Endothelial cell of umbilical vein (primary cell): ENCODE results near the gene DMTF1. TPM values are rescaled to one million over a fixed set of nuclear protein-coding genes. Genes with fewer than 3 reads are reported as not detected.

Experiments
- BruUV-seq: library from RNA; stranded (reverse); fragments of 400-500 nt; replicated peaks from 2 replicates; lab custom pipeline; 2021; lab: Mats Ljungman, UMichigan
- CTCF ChIA-PET: fragments of 300-600, 350-600 bp; sonication (Branson Sonifier 250); formaldehyde crosslinking; loops from one replicate; lab custom pipeline; 2021; ENCODE audit warnings: antibody characterized with exemption, inconsistent platforms; lab: Charles Lee
- POLR2A ChIA-PET: fragments of 300-600, 350-600 bp; sonication (Branson Sonifier 250); formaldehyde crosslinking; loops from one replicate; lab custom pipeline; 2021; ENCODE audit warnings: antibody characterized with exemption, inconsistent platforms; lab: Charles Lee
- DNase-seq: peaks from one replicate; pipeline ENCODE4 v3.0.0-alpha.2; 2011; ENCODE audit warnings: low read depth, low spot score
- FAIRE-seq: peaks from 2 replicates; lab custom pipeline; 2011; peaks lifted over from hg19 to GRCh38; lab: Jason Lieb, UNC
- H2AFZ ChIP-seq: 2 replicates; pipeline ENCODE4 v1.6.0; 2012; ENCODE audit warnings: low read depth, low read length, control low read depth, inconsistent platforms
- H3K27ac ChIP-seq: 2 replicates; pipeline ENCODE4 v1.5.1; 2011; ENCODE audit warnings: low read depth, mild to moderate bottlenecking, control low read depth, low read length, moderate library complexity; ENCODE audit not compliant: insufficient read depth
- H3K27me3 ChIP-seq, 2 experiments: 2 replicates each; pipeline versions ENCODE4 v1.6.0 to v1.6.1; 2011; ENCODE audit warnings: low read length in 2 of 2, mixed read lengths in 1 of 2; ENCODE audit not compliant: control insufficient read depth in 2 of 2, insufficient read depth in 2 of 2
- H3K36me3 ChIP-seq, 2 experiments: 2 replicates in 1 of 2; 3 replicates in 1 of 2; pipeline ENCODE4 v1.5.1; 2011; ENCODE audit warnings: low read length in 2 of 2, mild to moderate bottlenecking in 1 of 2, moderate library complexity in 1 of 2; ENCODE audit not compliant: control insufficient read depth in 2 of 2, insufficient read depth in 2 of 2; ENCODE audit errors: extremely low read depth in 1 of 2
- H3K4me1 ChIP-seq: 3 replicates; pipeline ENCODE4 v1.5.1; 2011; ENCODE audit warnings: mild to moderate bottlenecking, low read length; ENCODE audit not compliant: control insufficient read depth, insufficient read depth; ENCODE audit errors: extremely low read depth
- H3K4me2 ChIP-seq: 2 replicates; pipeline ENCODE4 v1.6.1; 2011; ENCODE audit warnings: low read length, control low read depth, mixed read lengths; ENCODE audit not compliant: insufficient read depth
- H3K4me3 ChIP-seq, 3 experiments: fragments of 200-600 bp in 1 of 3; sonication (generic), shearing (Covaris generic) in 1 of 3; replicated peaks in 1 of 3; 2 replicates each; pipeline ENCODE4 v1.5.1; 2011 to 2016; ENCODE audit warnings: control low read depth in 3 of 3, low read length in 3 of 3, mild to moderate bottlenecking in 2 of 3, inconsistent platforms in 1 of 3, low read depth in 1 of 3, moderate library complexity in 1 of 3; ENCODE audit not compliant: insufficient read depth in 1 of 3
- H3K79me2 ChIP-seq: 2 replicates; pipeline ENCODE4 v1.6.0; 2012; ENCODE audit warnings: low read length, inconsistent platforms; ENCODE audit not compliant: control insufficient read depth, insufficient read depth
- H3K9ac ChIP-seq: replicated peaks from 2 replicates; pipeline ENCODE3; 2011; ENCODE audit warnings: low read length, control low read depth; ENCODE audit not compliant: insufficient read depth; ENCODE audit errors: extremely low read depth
- H3K9me1 ChIP-seq: replicated peaks from 3 replicates; pipeline ENCODE4 v1.6.0; 2011; ENCODE audit warnings: mild to moderate bottlenecking, low read length; ENCODE audit not compliant: control insufficient read depth, insufficient read depth; ENCODE audit errors: extremely low read depth
- H3K9me3 ChIP-seq: replicated peaks from 2 replicates; pipeline ENCODE4 v1.5.1; 2012; ENCODE audit warnings: low read length, inconsistent platforms; ENCODE audit not compliant: control insufficient read depth, insufficient read depth
- H4K20me1 ChIP-seq: replicated peaks from 2 replicates; pipeline ENCODE3; 2011; ENCODE audit warnings: mild to moderate bottlenecking, low read length; ENCODE audit not compliant: control insufficient read depth, insufficient read depth; ENCODE audit errors: extremely low read depth
- CTCF ChIP-seq, 2 donors: IDR thresholded peaks; 1 replicate in 1 of 2; 2 replicates in 1 of 2; pipeline ENCODE4 v1.5.1; 2011; ENCODE audit warnings: low read length in 2 of 2, mild to moderate bottlenecking in 2 of 2, moderate library complexity in 2 of 2, control low read depth in 1 of 2, inconsistent platforms in 1 of 2, low read depth in 1 of 2; ENCODE audit not compliant: insufficient read depth in 1 of 2; ENCODE audit errors: extremely low read depth in 1 of 2
- EZH2 ChIP-seq: IDR thresholded peaks from 2 replicates; pipeline ENCODE4 v1.6.1; 2012; ENCODE audit warnings: borderline replicate concordance, low read depth, mild to moderate bottlenecking, moderate library complexity, low read length, inconsistent platforms; ENCODE audit not compliant: severe bottlenecking
- FOS ChIP-seq: IDR thresholded peaks from 2 replicates; pipeline ENCODE4 v1.6.1; 2011; ENCODE audit warnings: mild to moderate bottlenecking, low read length, moderate library complexity, borderline replicate concordance; ENCODE audit not compliant: insufficient read depth
- GATA2 ChIP-seq: IDR thresholded peaks from 2 replicates; pipeline ENCODE4 v1.7.0; 2011; ENCODE audit warnings: low read depth, mild to moderate bottlenecking, moderate library complexity, mixed read lengths, low read length; ENCODE audit not compliant: insufficient read length, insufficient read depth
- JUN ChIP-seq: IDR thresholded peaks from 2 replicates; pipeline ENCODE4 v1.6.1; 2011; ENCODE audit warnings: borderline replicate concordance, low read depth; ENCODE audit not compliant: insufficient read length, insufficient read depth
- MAX ChIP-seq: IDR thresholded peaks from 2 replicates; pipeline ENCODE4 v1.6.1; 2011; ENCODE audit not compliant: insufficient read depth, insufficient read length
- MYC ChIP-seq: IDR thresholded peaks from one replicate; pipeline ENCODE4 v1.6.1; 2011; ENCODE audit warnings: mild to moderate bottlenecking, low read depth, low read length
- POLR2A ChIP-seq: IDR thresholded peaks from 2 replicates; pipeline ENCODE4 v1.6.1; 2012; ENCODE audit warnings: low read depth, mild to moderate bottlenecking, control low read depth, low read length
- POLR2AphosphoS5 ChIP-seq: IDR thresholded peaks from 2 replicates; pipeline ENCODE4 v1.6.1; 2012; ENCODE audit warnings: low read depth, mild to moderate bottlenecking, control low read depth, low read length, moderate library complexity; ENCODE audit not compliant: insufficient read depth
- dilution Hi-C: fragments of 300-500 bp; cut with MboI; formaldehyde crosslinking; loops from one replicate; pipeline ENCODE4 v1.15.0; 2019; ENCODE audit warnings: low sequenced_read_pairs; ENCODE audit not compliant: extremely low pct_ligation_motif_present
- intact Hi-C: fragments of 100-400 bp; cut with micrococcal nuclease; formaldehyde crosslinking; loops from one replicate; pipeline ENCODE4 v1.10.0; 2022
- polyA plus RNA-seq, 4 experiments: library from polyadenylated mRNA; depleted of rRNA in 3 of 4; stranded (reverse) in 3 of 4; unstranded in 1 of 4; fragments of >200 nt; gene quantifications; 2 replicates each; pipeline versions ENCODE4 v1.2.1 to v1.2.3, GENCODE V29; 2011 to 2012; ENCODE audit warnings: missing spikeins in 1 of 4
- total RNA-seq: library from RNA; stranded (reverse); gene quantifications from 2 replicates; pipeline ENCODE4 v1.2.3, GENCODE V29; 2021

The DMTF1 gene
- total and polyA plus RNA-seq, 2 donors (not counting 3 experiments of a cell fraction or from before 2014, with no cell fraction given) = 78.5 to 100.0 TPM

- H3K4me3 ChIP-seq = no peak overlapping the region
- H2AFZ ChIP-seq = no peak overlapping the region
- BruUV-seq = no TSS peak
- no peaks in the 10 kb centered on the region for H3K9me3 ChIP-seq
- CTCF ChIA-PET = interaction anchor here (1.0 to 2.1 kb wide), 2 partner anchors 304 to 316 kb away, joined by 3 to 5 read pairs; no protein-coding TSS in a partner anchor
- H3K4me2 ChIP-seq = no peak overlapping the region
- FAIRE-seq (no peak), DNase-seq (no peak)
- no peaks in the 10 kb centered on the region for H3K9me1 ChIP-seq
- peaks cover 2 to 17% of the 10 kb centered on the region in 2 experiments for H3K27me3 ChIP-seq
- H3K36me3 ChIP-seq = no peaks in the 10 kb centered on the region
- no peak overlapping the region for H3K27ac ChIP-seq
- no peak overlapping the region for H3K9ac ChIP-seq
- no peak for TF ChIP-seq FOS
- TF ChIP-seq JUN = no peak
- no peak for TF ChIP-seq MYC
- TF ChIP-seq POLR2A = no peak
- no peak for TF ChIP-seq GATA2
- TF ChIP-seq EZH2 = no peak
- TF ChIP-seq CTCF (IDR thresholded peaks at IDR 0.05; ENCODE audit: extremely low read depth in 1 of 2, insufficient read depth in 1 of 2, low read depth in 1 of 2, low read length in 2 of 2) = no peak
- TF ChIP-seq POLR2AphosphoS5 = no peak
- no peak for TF ChIP-seq MAX
- intact Hi-C loops = no loop called here
- POLR2A ChIA-PET = interaction anchor here (1.3 kb wide), 1 partner anchor 11 kb away, joined by 3 read pairs; no protein-coding TSS in a partner anchor
- dilution Hi-C loops = no loop called here
- no peaks in the 10 kb centered on the region for H3K4me1 ChIP-seq
- H4K20me1 ChIP-seq = no peaks in the 10 kb centered on the region
- no peaks in the 10 kb centered on the region for H3K79me2 ChIP-seq
Observed at GRCh38 chr7:87231711-87232110, 79.5 kb downstream of the DMTF1 start.
